Keratinocyte (primary cell): ENCODE measurements around the gene PLXNB2.

ENCODE experiments used
- CTCF ChIP-seq, 3 experiments: IDR thresholded peaks in 1 of 3; conservative IDR thresholded peaks in 1 of 3; optimal IDR thresholded peaks in 1 of 3; 2 replicates in 2 of 3; 3 replicates in 1 of 3; pipeline versions ENCODE3 to v1.5.1; 2011; ENCODE audit warnings: low read length in 3 of 3, mild to moderate bottlenecking in 3 of 3, moderate library complexity in 2 of 3, control low read depth in 1 of 3, inconsistent platforms in 1 of 3; ENCODE audit not compliant: insufficient read depth in 2 of 3; ENCODE audit errors: extremely low read depth in 1 of 3
- EZH2 ChIP-seq: IDR thresholded peaks from one replicate; pipeline ENCODE4 v1.6.1; 2012; ENCODE audit warnings: inconsistent platforms, mild to moderate bottlenecking, low read length, moderate library complexity

GRCh38 chr22:50318698-50319411 lies 11.4 kb upstream of the PLXNB2 start:
- TF ChIP-seq EZH2 (no peak), CTCF (optimal IDR thresholded peaks at IDR 0.05 in 1 of 3, IDR thresholded peaks at IDR 0.05 in 1 of 3, conservative IDR thresholded peaks at IDR 0.05 in 1 of 3; ENCODE audit: extremely low read depth in 1 of 3, insufficient read depth in 2 of 3, low read length in 3 of 3) (no peak)
